HG03280 (cell line): ENCODE results near the gene TNFSF15.

Experiments used
- ATAC-seq: cut with Tn5 transposase; IDR thresholded peaks from one replicate; pipeline ENCODE4 v1.9.1; 2021; ENCODE audit warnings: mild to moderate bottlenecking, moderate library complexity; ENCODE audit not compliant: unreplicated experiment

TNFSF15 gene

DNA sequence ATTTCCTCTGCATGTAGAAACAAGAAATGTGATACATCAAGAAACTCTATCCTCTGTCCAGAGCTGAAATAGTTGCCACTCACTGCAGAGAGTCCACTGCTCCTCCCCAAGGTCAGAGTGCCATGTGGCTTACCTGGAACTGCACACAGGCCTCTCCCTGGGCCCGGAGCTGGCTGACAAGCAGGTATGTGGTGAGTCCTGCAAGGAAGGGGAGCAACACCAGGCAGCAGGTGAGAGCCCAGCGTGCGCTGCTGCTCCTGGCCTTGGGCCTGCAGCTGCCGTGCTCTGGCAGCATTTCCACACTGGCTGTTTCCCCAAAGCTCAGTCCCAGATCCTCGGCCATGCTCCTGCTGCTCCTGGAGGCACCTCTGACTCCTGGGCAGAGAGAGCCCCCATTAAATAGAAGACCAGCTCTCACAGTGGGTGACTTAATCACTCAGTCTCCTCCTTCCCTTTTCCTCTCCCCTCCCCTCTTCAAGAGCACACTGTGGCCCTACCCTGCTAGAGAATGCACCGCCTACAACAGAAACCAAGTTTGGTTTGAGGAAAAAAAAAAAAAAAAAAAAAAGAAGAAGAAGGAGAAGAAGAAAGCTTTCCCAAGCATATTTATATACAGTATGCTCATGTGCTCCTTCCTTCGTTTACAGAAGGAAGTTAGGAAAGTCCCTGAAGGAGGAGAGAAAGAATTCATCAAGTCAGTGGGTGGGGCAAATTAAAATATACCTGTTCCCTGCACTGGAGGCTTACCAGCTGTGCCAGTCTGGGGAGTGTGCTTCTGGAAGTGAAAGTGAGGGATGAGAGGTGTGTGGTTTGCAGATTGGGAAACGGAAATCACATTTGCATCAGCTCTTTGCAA is at the start of gene TNFSF15:
TSS of gene TNFSF15 (minus strand) at position 370 of the 856 bp plus-strand sequence. CDS start at position 343, 27 bp downstream.
- ATAC-seq = peak; percentile 83

DNA sequence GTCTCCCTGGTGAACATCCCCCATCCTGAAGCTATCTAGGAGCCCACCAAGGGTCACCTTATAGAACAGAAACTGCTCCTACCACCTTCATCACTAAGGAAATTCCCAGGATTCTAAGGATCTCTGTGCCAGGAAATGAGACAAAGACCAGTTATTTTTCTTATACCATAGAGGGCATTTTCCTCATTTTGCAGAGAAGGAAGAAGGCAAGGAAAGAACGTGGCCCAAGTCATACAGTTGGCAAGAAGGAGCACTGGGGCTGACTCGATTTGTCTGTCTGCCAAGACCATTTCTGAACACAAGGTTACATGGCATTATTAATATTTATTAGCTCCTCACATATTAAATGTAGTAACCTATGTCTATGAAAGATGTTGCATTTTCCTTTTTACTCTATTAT is 49.6 kb upstream of the TNFSF15 start:
- no peak for ATAC-seq

DNA sequence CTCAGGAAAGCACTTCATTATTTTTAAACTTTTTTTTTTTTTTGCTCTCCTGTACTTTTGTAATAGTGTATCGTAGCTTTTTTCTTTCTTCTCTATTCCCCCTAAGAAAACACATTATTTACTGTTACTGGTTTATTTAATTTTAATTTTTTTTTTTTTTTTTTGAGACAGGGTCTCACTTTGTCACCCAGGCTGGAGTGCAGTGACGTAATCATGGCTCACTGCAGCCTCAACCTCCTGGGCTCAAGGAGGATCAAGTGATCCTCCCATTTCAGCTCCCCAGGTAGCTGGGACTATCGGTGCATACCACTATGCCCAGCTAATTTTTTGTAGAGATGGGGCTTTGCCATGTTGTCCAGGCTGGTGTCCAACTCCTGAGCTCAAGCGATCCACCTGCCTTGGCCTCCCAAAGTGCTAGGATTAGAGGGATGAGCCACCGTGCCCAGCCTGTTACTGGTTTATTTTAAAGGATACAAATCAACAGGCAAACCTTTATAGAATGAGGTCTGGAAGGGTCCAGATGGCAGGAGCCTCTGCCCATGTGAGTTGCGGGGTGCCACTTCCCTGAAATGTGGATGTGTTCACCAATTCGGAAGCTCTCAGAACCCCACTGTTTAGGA is 49.0 kb upstream of the TNFSF15 start:
- no peak for ATAC-seq

DNA sequence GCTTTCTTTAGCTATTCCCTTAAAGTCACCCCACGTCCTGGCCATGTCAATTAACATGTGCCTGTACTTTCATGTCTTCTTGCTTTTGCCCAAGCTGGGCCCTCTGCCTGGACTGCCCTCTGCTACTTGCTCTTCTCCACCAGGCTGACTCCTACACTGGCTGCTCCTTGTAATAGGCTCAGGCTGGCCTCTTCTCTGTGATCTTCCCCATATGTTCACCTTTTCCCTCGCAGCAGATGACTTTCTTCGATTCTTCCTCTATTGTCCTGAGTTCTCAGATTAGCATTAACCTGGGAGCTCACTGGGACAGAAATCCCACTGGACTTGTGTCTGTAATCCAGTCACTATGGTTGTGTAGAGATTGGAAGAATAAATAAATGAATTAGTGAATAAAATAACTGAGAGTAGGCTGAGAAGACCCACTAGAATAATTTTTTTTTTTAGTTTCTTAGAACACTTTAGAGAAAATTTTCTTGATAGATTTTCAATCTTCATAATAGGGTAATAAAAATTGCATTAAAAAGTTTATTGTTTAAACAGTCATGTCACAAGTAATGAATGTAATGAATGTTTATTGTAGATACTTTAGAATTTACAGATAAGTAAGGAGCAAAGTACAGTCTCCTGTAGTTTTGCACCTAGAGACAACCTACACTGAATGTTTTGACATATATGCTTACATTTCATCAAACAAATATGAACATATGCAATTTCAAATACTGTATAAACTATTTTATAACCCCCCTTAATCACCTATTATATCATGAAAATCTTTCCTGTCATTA is 47.4 kb upstream of the TNFSF15 start:
- ATAC-seq = no peak

DNA sequence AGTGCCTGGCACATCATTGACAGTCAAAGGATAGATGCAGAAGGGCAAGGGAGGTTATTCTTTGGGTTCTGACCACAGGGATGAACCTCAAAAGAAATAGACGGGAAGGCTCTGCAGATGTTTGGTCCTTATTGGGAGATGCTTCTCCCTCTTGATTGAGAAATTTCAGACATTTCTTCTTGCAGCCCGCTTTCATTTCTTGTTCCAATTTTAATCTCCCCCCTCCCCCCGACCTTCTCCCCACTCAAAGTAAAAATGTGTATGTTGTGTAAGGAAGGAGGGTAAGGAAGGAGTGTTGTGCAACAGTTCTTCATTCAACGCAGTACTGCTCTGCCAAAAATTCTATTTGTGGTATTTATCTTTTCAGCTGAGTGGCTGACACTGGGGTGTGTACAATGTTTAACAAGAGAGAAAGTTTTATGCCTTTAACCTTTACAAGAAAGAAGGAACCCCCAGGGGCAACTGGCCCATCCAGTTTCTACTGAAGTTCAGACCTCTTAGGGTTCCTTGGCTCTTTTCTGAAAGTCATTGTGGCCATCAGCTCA is 46.3 kb upstream of the TNFSF15 start:
- ATAC-seq = no peak

DNA sequence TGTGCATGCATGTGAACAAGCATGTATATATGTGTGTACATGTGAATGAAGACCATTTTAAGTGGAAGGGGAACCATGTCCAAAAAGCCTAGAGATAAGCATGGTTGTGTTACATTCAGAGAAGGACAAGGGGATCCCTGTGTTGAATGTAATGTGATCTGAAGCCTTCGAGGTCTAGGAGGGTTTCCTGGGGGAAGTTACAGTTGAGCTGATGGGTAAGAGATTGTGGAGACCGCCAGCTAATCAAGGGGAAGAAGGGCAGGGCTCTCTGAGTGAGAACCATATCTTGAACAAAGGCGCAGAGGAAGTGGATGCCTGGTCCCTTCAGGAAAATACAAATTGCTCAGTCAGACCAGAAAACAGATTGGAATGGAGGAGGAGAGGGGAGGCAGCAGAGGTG is 45.5 kb upstream of the TNFSF15 start:
- no peak for ATAC-seq

DNA sequence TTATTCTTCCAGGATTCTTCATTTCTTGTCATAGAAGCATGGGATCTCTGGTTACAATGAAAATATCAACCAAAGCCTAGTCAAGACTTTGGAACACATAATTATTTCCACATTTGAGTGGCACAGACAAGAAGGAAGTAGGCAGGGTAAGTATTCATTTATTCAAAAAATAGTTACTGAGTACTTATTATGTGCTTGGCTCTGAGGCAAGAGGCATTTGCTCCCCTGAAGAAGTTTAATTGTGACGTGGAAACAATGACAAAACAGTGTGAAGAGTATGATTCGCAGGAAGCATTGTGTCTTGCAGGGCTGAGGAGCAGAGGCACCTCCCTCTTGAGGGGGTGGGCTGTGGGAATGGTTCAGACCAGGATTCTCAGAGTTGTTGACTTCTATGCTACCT is 45.0 kb upstream of the TNFSF15 start:
- ATAC-seq = no peak

DNA sequence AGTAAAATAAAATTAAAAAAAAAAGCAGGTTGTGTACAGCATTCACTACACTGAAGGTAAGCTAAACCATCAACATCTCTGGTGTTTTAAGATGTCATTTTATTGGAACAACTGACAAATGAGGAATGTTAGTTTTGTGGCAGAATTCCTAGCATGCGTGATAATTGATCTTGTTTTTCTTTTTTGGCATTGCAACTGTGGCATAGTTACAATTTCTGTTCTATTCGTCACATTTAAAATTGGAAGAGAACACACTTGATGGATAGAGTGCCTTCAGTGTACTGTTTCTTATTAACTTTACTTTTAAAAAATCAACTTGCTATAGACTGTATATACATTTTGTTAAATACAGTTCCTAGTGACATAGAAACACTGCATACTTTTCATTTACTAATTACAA is 43.6 kb upstream of the TNFSF15 start:
- no peak for ATAC-seq

DNA sequence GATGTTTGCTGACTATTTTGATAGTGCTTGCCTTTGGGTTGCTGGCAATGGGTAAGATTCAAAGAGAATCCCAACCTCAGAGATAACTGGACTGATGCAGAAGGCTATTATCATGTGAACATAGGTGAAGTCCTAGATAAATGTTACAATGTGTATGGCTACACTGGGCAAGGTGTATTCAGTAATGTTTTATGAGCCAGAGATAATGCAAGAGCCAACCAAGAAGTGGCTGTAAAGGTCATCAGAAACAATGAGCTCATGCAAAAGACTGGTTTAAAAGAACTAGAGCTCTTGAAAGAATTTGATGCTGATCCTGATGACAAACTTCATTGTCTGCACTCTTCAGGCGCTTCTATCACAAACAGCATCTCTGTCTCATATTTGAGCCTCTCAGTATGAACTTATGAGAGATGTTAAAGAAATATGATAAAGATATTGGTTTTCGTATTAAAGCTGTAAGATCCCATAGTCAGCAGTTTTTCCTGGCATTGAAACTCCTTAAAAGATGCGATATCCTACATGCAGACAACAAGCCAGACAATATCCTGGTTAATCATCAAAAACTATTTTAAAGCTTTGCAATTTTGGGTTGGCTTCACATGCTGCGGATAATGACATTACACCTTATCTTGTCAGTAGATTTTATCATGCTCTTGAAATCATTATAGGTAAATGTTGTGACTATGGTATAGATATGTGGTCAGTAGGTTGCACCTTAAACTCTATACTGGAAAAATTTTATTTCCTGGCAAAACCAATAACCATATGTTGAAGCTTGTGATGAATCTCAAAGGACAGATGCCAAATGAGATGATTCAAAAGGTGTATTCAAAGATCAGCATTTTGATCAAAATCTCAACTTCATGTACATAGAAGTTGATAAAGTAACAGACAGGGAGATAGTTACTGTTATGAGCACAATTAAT is 41.9 kb upstream of the TNFSF15 start:
- ATAC-seq = no peak

DNA sequence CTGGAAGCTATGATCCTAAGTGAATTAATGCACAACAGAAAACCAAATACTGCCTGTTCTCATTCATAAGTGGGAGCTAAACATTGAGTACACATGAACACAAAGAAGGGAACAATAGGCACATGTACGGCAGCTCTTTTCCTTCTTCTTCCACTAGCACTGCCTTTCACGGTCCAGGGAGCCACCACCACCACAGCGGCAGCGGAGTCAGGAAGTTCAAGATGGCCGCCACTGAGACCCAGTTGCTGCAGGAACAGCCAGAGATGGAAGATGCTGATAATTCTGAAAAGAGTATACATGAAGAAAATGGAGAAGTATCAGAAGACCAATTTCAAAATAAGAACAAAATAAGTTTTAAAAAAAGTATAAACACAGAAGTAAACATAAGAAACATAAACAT is 39.5 kb upstream of the TNFSF15 start:
- ATAC-seq = no peak

DNA sequence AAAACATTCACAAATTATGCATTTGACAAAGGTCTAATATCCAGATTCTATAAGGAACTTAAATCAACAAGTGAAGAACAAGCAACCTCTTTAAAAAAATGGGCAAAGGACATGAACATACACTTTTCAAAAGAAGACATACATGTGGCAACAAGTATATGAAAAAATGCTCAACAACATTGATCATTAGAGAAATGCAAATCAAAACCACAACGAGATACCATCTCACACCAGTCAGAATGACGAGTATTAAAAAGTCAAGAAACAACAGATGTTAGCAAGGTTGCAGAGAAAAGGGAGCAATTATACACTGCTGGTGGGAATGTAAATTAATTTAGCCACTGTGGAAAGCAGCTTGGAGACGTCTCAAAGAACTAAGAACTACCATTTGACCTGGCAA is 38.9 kb upstream of the TNFSF15 start:
- ATAC-seq = no peak

DNA sequence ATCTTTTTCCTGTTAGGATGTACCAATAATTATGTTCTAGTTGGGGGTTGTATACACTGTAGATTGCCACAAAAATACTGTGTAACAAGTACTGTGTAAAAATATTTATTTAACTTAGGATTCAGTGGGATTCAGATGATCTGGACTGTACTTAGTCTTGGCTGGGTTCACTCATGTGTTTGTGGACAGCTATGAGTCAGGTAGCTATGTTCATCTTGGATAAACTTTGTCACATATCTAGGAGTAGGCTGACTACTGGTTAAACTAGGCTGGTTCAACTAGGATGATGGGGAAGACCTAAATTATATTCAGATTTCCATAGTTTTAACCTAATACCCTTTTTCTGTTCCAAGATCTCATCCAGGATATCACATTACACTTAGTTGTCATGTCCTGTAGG is 32.1 kb upstream of the TNFSF15 start:
- no peak for ATAC-seq

DNA sequence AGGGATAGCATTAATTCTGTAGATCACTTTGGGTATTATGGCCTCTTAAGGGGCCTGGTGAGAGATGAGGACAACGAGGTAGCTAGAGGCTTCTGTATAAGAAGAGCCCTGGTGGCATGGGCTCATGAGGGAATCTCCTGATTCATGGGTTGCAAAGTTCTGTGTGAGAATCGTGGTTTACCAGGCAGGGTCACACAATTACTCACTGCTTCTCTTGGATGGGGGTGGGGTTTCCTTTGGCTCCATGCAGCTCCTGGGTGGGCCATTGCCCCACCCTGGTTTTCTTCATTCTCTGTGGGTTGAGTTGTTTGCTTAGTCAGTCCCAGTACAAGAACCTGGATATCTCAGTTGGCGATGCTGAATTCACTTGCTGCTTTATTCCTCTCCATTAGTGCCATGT is 30.9 kb upstream of the TNFSF15 start:
- ATAC-seq = no peak

DNA sequence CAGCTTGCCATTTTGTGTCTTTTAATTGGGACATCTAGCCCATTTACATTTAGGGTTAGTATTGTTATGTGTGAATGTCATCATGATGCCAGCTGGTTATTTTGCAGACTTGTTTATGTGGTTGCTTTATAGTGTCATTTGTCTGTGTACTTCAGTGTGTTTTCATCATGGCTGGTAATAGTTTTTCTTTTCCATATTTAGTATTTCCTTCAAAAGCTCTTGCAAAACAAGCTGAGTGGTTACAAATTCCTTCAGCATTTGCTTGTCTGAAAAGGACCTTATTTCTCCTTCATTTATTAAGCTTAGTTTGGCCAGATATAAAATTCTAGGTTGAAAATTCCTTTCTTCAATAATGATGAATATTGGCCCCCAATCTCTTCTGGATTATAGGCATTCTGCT is 28.5 kb upstream of the TNFSF15 start:
- ATAC-seq = no peak

DNA sequence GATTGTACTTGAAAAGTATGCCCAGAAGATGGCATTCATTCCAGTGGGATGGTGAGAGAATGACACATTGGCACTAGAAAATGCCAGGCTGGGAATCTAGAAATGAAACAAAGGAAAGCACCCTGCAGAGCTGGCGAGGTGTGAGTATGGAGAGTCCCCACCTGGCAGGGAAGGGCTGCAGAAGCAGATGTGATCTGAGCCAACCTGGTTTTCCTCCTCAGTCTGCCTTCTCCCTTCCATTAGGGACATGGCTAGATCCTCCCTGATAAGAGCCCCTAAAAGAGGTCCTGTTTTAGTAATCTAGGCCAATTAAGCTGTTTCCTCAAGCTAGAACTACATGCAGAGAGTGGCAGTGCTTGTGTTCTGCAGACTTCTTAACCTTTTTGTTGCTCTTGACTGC is 24.7 kb upstream of the TNFSF15 start:
- ATAC-seq = no peak

DNA sequence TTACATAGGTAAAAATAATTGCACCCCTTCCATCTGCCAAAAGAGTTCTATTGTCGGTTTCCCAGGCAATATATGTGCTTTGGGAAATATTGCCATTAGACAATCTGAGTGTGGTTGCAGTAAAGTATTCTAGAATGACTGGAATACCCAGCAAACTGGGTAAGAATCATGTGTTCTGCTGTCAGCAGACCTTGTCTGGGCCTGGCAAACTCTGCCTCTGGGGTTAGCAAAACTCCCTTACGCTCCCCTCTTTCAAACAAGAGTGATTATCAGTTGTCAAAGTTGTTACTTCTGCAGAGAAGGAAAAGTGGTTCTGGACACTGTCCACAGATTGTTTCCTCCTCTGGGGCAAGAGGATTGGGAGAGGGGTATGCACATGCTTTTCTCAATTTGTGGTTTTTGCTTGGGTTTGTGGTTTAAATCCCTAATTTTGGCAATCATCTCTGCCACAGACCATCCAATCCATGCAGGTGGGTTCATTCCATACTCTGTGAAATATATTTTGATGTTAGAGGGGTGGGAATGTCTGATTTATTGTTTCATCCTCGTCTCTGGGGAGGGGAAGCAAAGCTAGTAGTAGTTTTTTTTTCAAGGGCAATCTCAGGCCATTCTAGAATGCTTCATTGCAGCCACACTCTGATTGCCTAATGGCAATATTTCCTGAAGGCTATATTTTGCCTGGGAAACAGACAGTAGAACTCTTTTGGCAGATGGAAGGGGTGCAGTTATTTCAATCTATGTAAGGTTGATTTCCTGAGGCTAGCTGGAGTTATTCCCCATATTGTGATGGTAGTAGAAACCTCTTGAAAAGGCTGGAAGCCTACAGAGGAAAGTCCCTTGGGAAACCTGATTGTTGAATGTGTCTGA is 24.0 kb upstream of the TNFSF15 start:
- ATAC-seq = no peak

DNA sequence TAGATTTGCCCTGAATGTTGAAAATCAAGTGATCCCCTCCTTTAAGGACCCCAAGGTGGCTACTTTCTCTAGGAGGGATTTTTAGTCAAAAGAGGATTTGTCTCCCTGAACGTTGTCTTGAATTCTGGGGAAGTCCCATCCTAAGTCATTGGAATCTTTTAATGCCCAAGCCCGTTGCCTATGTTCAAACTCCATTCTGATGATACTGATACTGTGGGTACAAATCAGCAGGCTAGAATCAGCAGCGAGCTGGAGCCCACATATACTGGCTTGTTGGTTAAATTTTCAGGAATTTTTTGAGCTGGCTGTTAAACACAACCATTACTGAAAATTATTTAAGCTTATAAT is 22.4 kb upstream of the TNFSF15 start:
- ATAC-seq = no peak

DNA sequence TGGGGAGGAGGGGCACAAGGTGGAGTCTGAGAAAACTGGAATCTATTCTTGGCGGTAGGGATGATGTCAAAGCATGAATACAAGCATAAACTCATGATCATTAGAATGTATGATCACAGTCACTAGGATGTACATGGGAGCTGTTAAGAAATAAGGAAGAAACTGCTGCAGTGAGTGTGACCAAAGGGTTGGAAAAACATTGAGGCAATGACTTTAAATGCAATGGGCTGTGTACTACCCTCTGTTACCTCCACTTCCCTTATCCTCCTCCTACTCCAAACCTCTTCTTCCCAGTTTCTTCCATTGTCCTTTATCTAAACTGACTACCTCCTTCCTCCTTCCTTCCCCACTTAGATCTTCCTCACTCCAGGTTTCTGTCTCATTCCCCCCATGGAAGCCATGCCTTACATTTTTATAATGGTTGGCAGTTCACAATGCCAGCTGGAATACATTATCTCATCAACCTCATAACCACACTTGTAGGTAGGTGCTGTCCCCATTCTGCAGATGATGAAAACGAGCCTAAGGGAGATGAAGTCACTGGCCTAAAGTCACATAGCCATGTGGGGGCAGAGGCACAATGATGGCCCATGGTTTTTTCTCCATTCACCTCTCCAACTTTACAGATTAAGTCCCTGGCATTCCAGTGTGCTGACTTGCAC is 21.9 kb upstream of the TNFSF15 start:
- ATAC-seq = no peak

DNA sequence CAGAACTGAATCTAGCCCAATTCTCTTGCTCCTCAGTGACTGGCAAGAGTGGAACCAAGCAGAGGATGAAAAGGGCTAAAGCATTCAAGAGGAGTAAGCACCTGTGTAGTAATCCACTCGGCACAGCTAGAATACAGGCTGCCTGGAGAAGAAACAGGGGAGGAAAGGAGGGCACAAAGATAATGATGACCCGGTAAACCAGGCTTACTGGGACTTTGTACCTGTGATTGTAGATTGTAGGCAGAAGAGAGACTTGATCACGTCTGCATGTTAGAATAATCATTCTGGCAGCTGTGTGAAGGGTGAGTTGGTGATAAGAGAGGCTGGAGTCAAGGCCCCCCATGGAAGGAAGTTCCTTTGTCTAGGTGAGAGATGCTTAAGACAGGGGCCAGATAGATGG is 20.6 kb upstream of the TNFSF15 start:
- ATAC-seq = no peak
